ENCODE results near the gene VRK2.
"Not testable (repeated sequence)": the region's sequence is repeated elsewhere in the genome, so short reads cannot be mapped to it uniquely, and the experiment has no call there.

VRK2 gene

GRCh38 chr2:58107803-58108710, 61.5 kb downstream of the VRK2 start:
- DNase-seq (ENCODE audit: low spot score): no peak

DNA sequence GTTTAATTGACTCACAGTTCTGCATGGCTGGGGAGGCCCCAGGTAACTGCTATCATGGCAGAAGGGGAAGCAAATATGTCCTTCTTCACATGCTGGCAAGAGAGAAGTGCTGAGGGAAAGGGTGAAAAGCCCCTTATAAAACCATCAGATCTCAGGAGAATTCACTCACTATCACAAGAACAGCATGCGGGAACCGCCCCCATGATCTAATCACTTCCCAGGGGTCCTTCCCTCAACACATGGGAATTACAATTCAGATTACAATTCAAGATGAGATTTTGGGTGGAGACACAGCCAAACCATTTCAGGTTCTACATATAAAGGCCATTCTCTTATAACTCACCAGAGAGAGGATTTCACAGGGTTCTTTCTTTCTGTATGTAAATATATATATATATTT, 62.9 kb downstream of the VRK2 start:
- DNase-seq (ENCODE audit: low spot score): no peak

DNA sequence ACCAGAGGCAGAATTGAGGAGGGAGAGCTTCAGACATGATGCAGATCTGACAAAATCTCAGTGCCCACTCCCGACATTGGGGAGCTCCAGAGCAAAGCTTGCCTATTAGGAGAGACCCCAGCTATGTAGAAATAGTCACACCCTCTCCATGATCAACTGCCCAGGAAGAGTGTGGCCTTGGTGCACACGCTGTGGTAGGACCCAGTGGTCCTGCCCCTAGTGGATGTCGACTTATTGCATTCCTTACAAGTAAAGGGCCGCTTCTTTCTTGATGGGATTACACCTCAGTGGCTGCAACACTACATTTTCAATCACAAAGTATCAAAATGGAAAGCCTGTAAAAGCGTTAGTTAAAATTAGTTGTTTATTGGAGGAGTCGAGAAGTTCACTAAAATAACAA, 64.2 kb downstream of the VRK2 start:
- DNase-seq (ENCODE audit: low spot score): no peak

GRCh38 chr2:58113563-58113962, 67.0 kb downstream of the VRK2 start:
- DNase-seq (ENCODE audit: low spot score): not testable (repeated sequence)

GRCh38 chr2:58120626-58121229, 74.1 kb downstream of the VRK2 start:
- no peak for DNase-seq (ENCODE audit: low spot score)

DNA sequence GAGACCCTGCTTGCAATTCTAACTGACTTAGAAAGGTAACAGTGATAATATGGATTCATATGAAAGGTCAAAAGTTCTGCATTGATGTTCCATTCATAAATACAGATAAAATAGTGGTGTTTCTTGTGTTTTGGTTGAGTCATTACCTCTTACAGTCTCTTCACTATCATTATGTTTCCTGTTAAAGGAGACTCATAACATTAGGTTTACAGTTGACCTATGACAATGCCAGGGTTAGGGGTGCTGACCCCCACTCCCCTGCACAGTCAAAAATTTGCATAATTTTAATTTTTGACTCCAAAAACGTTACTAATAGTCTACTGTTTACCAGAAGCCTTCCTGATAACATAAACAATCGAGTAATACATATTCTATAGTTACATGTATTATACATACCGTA, 75.4 kb downstream of the VRK2 start:
- no peak for DNase-seq (ENCODE audit: low spot score)

DNA sequence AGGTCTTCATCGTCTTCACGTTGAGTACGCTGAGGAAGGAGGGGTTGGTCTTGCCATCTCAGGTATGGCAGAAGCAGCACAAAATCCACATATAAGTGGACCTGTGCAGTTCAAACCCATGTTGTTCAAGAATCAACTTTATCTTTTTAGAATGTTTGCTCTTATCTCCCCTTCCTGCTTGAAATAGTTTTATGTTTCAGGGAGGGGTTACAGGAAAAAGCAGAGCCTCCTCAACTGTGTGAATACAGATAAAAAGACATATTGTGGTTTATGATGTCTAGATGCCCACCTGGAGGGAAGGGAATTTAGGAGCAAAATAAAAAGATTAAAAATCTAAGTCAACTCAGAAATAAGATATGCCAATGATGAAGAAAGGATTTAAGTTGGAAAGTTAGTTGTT, 75.9 kb downstream of the VRK2 start:
- no peak for DNase-seq (ENCODE audit: low spot score)

- no peak for DNase-seq (ENCODE audit: low spot score)
Observed at GRCh38 chr2:58127111-58127510, 80.5 kb downstream of the VRK2 start.

- no peak for DNase-seq (ENCODE audit: low spot score)
Observed at GRCh38 chr2:58130238-58130637, 83.6 kb downstream of the VRK2 start.

DNA sequence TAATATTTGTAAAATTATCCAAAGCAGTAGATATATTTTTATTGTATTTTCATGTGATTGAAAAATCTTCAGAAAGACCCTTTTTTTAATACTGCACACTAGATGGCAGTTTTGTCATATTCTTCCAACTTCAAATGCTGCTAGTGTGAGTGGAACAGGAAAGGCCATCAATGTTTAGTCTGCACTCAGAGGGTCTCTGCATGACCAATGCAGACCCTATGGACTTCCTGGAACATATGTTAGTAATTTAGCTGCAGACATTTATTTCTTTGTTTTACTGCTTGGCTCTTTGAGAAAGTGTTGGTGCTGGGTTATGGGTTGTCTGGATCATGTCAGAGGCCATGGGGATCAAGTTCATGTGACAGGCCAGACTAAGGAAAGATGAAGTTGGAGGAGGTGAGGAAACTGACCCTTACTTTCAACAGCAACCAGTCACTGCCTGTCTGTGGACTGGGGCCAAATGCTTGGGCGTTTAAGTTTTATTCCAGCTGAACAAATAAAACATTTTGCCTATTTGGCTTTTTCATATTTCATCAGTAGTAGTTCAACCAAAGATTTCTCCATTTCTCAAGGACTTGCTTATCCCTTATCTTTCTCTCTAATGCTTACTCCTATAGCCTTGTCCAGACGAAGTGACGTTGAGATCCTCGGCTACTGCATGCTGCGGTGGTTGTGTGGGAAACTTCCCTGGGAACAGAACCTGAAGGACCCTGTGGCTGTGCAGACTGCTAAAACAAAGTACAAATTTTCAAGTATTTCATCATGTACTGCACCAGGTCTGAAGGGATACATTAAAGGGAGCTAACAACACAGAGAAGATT, 84.8 kb downstream of the VRK2 start:
- DNase-seq (ENCODE audit: low spot score): no peak

DNA sequence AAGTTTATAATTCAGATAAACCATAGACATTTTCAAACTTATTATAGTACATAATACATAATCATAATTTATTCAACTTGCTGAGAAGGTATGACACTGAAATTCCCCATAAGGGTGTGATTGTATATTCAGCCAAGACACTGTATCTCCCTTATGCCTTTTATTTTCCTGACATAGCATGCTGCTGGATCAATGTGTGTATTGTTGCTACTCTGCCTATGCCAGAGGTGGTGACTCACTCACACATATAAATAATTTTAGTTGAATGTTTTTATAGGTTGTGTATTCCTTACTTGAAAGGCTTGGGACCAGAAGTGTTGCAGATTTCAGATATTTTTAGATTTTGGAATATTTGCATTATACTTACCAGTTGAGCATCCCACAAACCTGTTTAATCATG, 86.8 kb downstream of the VRK2 start:
- DNase-seq (ENCODE audit: low spot score): no peak

DNA sequence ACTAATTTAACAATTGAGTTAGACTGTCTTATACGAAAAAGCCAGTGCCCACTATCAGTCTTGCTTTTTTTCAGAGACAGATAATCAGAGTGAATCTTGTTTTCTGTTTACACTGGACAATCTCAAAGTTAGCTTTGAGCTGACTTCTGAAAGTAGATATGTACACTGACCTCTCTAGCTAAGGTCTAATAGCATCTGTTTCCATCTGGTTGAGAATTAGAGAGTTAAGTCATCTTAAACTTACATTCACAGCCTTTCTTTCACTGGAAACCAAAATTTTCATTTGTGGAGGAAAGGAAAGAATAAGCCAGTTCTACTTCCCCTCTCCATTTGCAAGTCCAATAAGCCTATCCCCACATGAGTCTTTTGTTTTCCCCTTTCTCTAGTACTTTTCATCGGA, 89.3 kb downstream of the VRK2 start:
- DNase-seq (ENCODE audit: low spot score): no peak

DNA sequence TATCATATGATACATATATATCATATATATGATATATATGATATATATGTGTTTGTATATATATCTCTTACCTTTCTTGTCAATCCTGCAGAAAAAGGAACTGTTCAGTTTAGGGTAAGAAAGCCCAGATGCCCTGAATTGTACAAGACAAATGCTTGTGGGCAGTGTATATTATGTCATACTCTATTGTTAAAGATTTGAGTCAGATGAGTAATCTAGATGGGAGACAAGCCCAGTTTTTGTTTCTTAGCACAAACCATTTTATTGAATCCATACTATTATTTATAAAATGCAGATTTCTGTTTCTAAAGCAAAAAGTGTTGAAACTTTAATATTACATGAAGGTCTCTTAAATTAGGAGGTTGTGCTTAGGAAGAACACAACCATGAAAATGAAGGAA, 90.6 kb downstream of the VRK2 start:
- DNase-seq (ENCODE audit: low spot score): no peak

DNA sequence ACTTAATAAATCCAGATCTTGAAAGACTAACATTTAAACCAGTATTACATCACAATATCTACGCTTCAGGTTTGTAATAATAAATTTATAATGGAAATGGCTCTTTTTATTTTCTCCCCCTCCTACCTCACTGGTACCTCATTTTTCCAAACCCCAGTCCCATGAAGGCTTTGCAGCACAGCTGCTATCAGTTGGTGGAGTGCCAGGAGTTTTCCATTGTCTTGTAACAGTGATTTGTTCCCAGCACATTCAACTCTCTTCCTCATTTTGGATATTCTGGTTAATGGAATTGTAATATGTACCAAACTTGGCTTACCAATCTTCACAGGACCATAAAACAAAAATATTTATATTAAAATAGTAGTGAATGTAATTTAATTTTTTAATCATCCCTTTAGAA, 91.2 kb downstream of the VRK2 start:
- no peak for DNase-seq (ENCODE audit: low spot score)

DNA sequence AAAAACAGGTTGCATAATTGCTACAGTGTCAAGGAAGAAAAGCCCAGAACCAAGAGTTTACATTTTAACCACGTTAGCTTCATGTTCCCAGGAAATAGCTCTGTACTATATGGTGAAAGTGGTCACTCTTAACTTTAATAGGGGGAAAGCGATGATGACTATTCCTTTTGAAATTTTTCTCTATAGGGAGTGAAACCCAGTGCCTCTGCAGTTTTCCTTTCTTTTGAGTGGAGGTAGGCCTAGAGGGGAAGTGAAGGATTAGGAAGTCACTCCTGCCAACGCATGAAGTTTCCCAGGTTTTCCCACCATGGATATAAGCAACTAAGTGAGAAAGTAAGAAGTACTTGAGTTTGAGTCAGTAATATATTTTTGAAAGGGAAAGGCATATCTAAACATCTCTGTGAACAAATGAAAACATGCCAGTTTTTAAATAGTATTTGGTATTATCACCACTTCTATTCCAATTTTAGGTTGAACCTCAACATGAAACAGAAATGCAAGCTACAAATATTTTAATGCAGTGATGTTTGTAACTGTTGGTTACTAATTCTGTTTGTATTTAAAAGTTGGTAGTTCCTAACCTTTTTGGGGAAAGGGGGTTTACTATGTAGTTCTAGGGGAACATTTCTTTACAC, 91.9 kb downstream of the VRK2 start:
- DNase-seq (ENCODE audit: low spot score): no peak

DNA sequence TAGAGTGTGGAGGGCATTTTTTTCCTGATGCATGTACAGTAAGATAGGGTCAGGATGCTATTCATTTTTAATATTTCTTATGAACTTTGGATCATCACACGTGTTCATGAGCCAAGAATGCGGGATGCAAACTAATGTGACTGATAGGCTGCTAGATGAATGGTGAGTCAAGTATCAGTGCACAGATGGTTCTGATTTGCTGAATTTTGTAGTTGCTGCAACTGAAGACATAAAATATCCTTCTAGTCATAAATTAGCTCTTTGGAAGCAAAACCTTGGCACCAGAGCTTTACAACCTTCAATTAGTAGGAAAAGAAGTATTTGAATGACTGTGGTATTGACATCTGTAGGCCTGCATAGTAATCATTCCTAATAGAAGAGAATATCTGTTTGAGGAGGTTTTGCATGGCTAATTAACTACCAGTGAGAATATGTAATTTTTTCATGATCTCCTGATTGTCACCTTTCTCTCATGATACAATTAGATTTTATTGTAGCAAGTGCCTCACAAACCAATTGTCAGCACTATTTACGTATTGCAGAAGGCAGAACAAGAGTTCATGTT, 94.0 kb downstream of the VRK2 start:
- no peak for DNase-seq (ENCODE audit: low spot score)

- not testable (repeated sequence) for DNase-seq (ENCODE audit: low spot score)
Observed at GRCh38 chr2:58145769-58146168, 99.2 kb downstream of the VRK2 start.

- DNase-seq (ENCODE audit: low spot score): no peak
Observed at GRCh38 chr2:58146707-58147106, 100.1 kb downstream of the VRK2 start.

- DNase-seq (ENCODE audit: low spot score): no peak
Observed at GRCh38 chr2:58155160-58155778, 108.7 kb downstream of the VRK2 start.

- DNase-seq (ENCODE audit: low spot score): no peak
Observed at GRCh38 chr2:58156780-58157179, 110.2 kb downstream of the VRK2 start.

DNA sequence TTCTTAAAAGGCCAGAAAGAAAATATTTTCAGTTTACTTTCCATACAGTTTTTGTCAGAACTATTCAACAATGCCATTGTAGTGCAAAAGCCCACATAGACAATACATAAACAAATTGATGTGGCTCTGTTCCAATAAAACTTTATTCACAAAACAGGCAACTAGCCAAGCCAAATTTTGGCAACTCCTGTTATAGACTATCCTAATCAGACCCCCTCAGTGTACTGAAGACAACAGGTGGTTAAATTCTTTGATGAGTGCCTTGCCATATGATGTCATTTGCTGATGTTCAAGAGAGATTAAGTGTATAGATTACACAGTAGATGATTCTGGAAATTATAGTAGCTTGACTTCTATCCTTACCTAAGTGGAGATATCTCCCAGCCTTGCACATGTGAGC, 111.1 kb downstream of the VRK2 start:
- DNase-seq (ENCODE audit: low spot score): no peak

- DNase-seq (ENCODE audit: low spot score): no peak
Observed at GRCh38 chr2:58158481-58158880, 111.9 kb downstream of the VRK2 start.

Measured in CD4-positive, alpha-beta T cell treated with Interleukin-6 at 100 ng/mL for 8 hours (primary cell).